Measurements from ENCODE around the gene TWSG1. TPM values are rescaled to one million over a fixed set of nuclear protein-coding genes. Genes with fewer than 3 reads are reported as not detected.

The TWSG1 gene
- total RNA-seq, 2 donors from 2014 or later, result 14.7 to 16.6 TPM

DNA sequence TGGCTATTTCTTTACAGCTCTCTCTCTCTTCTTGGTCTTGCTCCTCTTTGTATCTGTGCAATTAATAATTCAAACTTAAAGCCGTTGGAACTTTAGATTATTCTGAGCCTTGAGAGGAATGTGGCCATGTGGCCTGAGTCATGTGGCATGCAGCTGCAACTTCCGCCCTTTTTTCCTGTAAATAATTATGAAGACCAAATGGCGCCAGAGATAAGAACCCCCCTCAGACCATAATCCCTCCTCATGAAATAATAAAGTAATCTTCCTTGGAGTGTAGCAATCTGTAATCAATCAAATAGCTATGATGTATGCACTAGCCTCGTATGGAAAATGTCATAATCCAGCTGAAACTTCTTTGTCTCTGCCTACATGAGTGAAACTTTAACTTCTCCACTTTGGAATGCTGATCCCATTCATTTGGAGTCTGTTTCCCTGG, 13.5 kb upstream of the TWSG1 start:
- Histone ChIP-seq H3K4me1 (no peaks in the 10 kb centered on the region), H3K4me3 (no peak overlapping the region), H3K36me3 (no peaks in the 10 kb centered on the region), H3K27ac (no peak overlapping the region), H3K27me3 (no peaks in the 10 kb centered on the region), H3K9me3 (no peaks in the 10 kb centered on the region)
- TF ChIP-seq, protein P1, sequence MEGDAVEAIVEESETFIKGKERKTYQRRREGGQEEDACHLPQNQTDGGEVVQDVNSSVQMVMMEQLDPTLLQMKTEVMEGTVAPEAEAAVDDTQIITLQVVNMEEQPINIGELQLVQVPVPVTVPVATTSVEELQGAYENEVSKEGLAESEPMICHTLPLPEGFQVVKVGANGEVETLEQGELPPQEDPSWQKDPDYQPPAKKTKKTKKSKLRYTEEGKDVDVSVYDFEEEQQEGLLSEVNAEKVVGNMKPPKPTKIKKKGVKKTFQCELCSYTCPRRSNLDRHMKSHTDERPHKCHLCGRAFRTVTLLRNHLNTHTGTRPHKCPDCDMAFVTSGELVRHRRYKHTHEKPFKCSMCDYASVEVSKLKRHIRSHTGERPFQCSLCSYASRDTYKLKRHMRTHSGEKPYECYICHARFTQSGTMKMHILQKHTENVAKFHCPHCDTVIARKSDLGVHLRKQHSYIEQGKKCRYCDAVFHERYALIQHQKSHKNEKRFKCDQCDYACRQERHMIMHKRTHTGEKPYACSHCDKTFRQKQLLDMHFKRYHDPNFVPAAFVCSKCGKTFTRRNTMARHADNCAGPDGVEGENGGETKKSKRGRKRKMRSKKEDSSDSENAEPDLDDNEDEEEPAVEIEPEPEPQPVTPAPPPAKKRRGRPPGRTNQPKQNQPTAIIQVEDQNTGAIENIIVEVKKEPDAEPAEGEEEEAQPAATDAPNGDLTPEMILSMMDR (IDR thresholded peaks at IDR 0.05), result no peak
- DNase-seq (ENCODE audit: low spot score), result no peak

DNA sequence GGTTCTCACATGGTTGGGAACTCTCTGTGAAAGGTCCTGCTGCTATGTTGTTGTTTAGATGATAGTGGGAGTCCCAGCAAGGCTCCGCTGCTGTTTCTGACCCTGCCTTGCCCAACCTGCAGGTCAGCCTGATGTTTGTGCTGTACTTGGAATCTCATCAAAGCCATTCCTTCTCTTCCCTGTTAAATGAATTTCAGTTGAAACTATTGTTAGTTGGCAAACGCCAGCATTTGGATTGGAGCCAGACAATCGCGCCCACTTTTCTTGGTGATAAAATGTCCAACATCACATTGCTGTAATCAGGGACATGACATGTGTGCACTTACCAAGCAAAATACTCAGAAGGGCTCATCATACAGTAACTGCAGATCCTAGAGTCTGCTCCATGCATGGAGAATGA, 12.8 kb upstream of the TWSG1 start:
- no peak overlapping the region for H3K27ac ChIP-seq
- no peaks in the 10 kb centered on the region for H3K4me1 ChIP-seq
- TF ChIP-seq, protein P1 (IDR thresholded peaks at IDR 0.05), result no peak
- H3K27me3 ChIP-seq, result no peaks in the 10 kb centered on the region
- DNase-seq (ENCODE audit: low spot score), result no peak
- H3K9me3 ChIP-seq, result no peaks in the 10 kb centered on the region
- H3K36me3 ChIP-seq, result no peaks in the 10 kb centered on the region
- H3K4me3 ChIP-seq, result no peak overlapping the region

DNA sequence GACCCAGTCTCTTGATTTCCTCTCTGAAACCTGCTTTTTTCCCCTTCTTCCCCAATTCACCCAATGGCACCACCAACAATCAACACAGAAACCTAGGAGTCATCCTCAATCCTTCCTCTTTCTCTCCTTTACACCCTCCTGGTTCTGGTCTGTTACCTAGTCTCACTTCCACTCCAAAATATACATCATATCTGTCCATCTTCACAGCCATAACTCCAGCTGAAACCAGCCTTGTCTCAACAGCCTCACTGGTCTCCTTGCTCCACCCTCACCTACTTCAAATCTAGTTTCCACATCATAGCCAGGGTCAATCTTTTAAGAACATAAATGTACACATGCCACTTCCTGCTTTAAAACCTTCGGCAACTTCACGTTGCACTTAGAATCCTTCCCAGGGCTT, 11.8 kb upstream of the TWSG1 start:
- no peak overlapping the region for H3K4me3 ChIP-seq
- TF ChIP-seq, protein P1 (IDR thresholded peaks at IDR 0.05), result no peak

DNA sequence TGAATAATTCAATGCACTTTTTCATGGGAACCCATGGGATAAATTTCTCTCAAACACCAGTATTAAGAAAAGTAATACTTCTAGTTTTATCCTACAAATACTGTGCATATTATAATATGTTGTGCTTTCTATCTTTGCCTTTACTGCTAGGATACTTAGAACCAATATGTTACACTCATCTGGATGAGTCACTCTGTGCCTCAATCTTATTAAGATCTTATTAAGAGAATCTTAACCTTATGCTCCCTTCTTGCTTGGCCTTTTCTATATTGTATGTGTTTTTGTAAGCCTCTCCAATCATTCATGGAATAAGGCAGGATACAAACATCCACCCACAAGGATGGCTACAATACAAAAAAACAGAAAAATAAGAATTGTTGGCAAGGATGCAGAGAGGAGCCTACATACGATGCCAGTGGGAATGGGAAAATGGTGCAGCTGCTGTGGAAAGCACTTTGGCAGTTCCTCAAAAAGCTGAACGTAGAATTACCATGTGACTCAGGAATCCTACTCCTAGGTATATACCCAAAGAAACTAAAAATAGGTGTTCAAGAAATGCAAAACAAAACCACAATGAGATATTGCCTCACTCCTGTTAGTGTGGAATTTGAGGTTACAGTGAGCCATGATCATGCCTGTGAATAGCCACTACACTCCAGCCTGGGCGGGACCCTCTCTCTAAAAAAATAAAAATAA, 10.7 kb upstream of the TWSG1 start:
- peaks cover 0 to 9% of the 10 kb centered on the region in 2 donors for H3K9me3 ChIP-seq
- no peaks in the 10 kb centered on the region for H3K27me3 ChIP-seq
- H3K4me3 ChIP-seq, result no peak overlapping the region
- H3K36me3 ChIP-seq, result no peaks in the 10 kb centered on the region
- TF ChIP-seq, protein P1 (IDR thresholded peaks at IDR 0.05), result no peak
- H3K4me1 ChIP-seq, result no peaks in the 10 kb centered on the region
- H3K27ac ChIP-seq, result no peak overlapping the region
- no peak for DNase-seq (ENCODE audit: low spot score)

More for the DNA sequence above, 11.8 kb upstream of the TWSG1 start:
- DNase-seq (ENCODE audit: low spot score), result no peak
- Histone ChIP-seq H3K36me3 (no peaks in the 10 kb centered on the region), H3K27ac (no peak overlapping the region), H3K27me3 (no peaks in the 10 kb centered on the region), H3K9me3 (no peaks in the 10 kb centered on the region), H3K4me1 (no peaks in the 10 kb centered on the region)

DNA sequence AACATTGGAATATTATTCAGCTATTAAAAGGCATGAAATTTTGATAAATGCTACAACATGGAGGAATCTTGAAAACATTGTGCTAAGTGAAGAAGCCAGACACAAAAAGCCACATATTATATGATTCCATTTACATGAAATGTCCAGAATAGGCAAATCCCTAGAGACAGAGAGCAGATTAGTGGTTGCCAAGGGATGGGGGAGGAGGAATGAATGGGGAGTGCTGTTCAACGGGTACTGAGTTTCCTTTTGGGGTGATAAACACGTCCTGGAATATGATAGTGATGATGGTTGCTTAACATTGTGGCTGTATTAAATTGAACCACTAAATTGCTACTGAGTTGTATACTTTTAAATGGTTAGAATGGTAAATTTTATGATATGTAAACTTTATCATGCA, 8.9 kb upstream of the TWSG1 start:
- DNase-seq (ENCODE audit: low spot score), result no peak
- no peak overlapping the region for H3K4me3 ChIP-seq
- peaks cover 0 to 12% of the 10 kb centered on the region in 2 donors for H3K9me3 ChIP-seq
- H3K27ac ChIP-seq, result no peak overlapping the region
- no peaks in the 10 kb centered on the region for H3K36me3 ChIP-seq
- H3K4me1 ChIP-seq, result no peaks in the 10 kb centered on the region
- no peaks in the 10 kb centered on the region for H3K27me3 ChIP-seq
- TF ChIP-seq, protein P1 (IDR thresholded peaks at IDR 0.05), result no peak

DNA sequence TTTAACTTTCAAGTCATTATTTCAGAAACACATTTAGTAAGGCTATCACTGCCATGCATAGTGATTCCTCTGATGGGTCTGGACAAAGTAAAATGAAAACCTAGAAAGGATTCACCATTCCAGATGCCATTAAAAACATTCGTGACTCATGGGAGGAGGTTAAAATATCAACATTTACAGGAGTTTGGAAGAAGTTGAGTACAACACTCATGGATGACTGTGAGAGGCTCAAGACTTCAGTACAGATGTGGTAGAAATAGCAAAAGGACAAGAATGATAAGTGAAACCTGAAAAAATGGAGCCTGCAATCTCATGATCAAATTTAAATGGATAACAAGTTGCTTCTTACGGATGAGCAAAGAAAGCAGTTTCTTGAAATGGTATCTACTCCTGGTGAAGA, 5.8 kb upstream of the TWSG1 start:
- Histone ChIP-seq H3K36me3 (no peaks in the 10 kb centered on the region), H3K9me3 (peaks cover 0 to 12% of the 10 kb centered on the region in 2 donors), H3K4me1 (no peaks in the 10 kb centered on the region), H3K27me3 (no peaks in the 10 kb centered on the region), H3K4me3 (no peak overlapping the region), H3K27ac (no peak overlapping the region)
- DNase-seq (ENCODE audit: low spot score), result no peak
- TF ChIP-seq, protein P1 (IDR thresholded peaks at IDR 0.05), result no peak

Data from right atrium auricular region (tissue), 2 donors.